NCI-H2107 (cell line): ENCODE data around the gene PLCH1.

ENCODE experiments used
- DNase-seq: peaks from one replicate; lab custom pipeline; 2025; lab: John Stamatoyannopoulos, UW

PLCH1 gene, protein sequence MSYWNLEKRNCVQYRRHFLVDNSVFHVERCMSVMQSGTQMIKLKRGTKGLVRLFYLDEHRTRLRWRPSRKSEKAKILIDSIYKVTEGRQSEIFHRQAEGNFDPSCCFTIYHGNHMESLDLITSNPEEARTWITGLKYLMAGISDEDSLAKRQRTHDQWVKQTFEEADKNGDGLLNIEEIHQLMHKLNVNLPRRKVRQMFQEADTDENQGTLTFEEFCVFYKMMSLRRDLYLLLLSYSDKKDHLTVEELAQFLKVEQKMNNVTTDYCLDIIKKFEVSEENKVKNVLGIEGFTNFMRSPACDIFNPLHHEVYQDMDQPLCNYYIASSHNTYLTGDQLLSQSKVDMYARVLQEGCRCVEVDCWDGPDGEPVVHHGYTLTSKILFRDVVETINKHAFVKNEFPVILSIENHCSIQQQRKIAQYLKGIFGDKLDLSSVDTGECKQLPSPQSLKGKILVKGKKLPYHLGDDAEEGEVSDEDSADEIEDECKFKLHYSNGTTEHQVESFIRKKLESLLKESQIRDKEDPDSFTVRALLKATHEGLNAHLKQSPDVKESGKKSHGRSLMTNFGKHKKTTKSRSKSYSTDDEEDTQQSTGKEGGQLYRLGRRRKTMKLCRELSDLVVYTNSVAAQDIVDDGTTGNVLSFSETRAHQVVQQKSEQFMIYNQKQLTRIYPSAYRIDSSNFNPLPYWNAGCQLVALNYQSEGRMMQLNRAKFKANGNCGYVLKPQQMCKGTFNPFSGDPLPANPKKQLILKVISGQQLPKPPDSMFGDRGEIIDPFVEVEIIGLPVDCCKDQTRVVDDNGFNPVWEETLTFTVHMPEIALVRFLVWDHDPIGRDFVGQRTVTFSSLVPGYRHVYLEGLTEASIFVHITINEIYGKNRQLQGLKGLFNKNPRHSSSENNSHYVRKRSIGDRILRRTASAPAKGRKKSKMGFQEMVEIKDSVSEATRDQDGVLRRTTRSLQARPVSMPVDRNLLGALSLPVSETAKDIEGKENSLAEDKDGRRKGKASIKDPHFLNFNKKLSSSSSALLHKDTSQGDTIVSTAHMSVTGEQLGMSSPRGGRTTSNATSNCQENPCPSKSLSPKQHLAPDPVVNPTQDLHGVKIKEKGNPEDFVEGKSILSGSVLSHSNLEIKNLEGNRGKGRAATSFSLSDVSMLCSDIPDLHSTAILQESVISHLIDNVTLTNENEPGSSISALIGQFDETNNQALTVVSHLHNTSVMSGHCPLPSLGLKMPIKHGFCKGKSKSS (N-terminal part only)

DNA sequence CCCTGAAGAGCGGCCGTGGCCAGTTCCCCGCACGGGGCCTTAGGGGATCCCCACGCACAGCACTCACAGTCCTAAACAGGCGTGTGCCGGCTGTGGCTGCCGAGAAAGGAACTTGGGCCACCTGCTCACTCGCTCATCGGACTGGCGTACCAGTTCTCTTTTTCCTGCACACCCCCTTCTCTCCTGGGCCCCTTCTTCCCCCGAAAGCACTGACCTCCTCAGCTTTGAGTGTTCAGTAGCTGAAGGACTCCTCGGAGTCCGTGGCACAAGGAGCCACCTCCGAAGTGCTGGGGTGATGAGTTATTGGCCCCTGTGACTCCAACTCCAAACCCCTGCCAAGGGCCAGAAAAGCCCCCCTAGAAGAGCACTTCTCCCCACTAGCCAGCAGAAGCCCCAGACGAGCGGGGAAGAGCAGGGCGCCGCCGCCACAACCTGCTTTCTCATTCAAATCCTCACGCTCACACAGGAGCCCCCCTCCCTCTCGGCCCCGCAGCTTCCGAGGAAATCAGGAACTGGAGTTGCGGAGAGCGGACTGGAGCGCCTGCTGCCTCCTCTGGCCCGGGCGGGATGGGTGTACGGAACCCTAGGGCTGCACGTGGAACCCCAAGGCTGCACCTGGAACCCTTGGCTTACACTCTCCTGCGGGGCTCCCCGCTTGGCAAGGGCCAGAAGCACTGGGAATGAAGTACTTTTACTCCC, at the start of gene PLCH1:
PLCH1 (minus strand) TSS at position 446 of the 699 bp plus-strand sequence. CDS start 40,847 bp downstream, outside the sequence.
- peak; percentile 77 for DNase-seq

DNA sequence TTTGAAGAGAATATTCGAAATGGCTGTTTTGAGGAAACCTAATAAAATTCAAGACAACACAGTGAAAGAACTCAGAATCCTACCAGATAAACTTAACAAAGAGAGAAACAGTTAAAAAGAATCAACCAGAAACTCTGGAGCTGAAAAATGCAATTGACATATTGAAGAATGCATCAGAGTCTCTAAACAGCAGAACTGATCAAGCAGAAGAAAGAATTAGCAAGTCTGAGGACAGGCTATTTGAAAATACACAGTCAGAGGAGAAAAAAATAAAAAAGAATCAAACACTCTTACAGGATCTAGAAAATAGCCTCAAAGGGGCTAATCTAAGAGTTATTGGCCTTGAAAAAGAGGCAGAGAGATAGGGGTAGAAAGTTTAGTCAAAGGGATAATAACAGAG, 47.7 kb upstream of the PLCH1 start:
- no peak for DNase-seq

- DNase-seq, result no peak
Observed at GRCh38 chr3:155791190-155791589, 46.3 kb upstream of the PLCH1 start.

DNA sequence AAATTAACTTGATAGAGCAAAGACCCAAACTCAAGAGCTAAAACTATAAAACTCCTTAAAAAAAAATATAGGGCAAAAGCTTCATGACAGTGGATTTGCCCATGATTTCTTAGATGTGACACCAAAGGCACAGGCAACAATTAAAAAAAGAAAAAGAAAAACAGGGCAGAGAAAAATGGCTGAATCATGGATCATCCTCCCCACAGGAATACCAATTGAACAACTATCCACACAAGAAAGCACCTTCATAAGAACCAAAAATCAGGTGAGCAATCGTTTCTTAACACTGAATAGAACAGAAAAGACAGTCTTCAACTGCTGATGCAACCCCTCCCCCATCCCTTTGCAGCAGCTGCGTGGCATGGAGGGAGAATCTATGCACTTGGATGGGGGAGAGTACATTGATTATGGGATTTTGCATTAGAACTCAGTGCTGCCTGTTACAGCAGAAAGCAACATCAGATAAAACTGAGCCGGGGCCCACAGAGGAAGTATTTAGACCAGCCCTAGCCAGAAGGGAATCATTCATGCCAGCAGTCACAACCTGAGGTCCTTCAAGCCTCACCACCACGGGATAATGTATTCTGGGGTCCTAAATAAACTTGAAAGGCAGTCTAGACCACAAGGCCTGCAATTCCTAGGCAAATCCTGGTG, 45.5 kb upstream of the PLCH1 start:
- DNase-seq, result no peak

DNA sequence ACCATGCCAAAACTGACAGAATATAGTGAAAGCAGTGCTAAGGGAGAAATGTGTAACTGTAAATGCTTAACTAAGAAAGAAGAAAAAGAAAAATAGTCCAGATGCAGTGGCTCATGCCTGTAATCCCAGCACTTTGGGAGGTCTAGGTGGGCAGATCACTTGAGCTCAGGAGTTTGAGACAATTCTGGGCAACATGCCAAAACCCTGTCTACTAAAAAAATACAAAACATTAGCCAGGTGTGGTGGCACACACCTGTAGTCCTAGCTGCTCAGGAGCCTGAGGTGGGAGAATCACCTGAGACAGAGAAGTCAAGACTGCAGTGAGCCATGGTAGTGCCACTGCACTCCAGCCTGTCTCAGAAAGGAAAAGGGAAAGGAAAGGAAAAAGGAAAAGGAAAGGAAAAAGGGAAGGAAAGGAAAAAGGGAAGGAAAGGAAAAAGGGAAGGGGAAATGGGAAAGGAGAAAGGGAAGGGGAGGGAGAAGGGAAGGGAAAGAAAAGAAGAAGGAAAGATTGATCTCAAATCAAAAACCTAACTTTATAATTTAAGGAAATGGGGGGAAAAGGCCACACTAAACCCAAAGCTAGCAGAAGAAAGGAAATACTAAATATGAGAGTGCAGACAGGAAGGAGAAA, 40.9 kb upstream of the PLCH1 start:
- DNase-seq, result no peak

GRCh38 chr3:155782390-155782953, 37.6 kb upstream of the PLCH1 start:
- DNase-seq, result no peak

- DNase-seq, result no peak
Observed at GRCh38 chr3:155780291-155780690, 35.4 kb upstream of the PLCH1 start.

GRCh38 chr3:155778462-155778861, 33.6 kb upstream of the PLCH1 start:
- DNase-seq, result no peak

GRCh38 chr3:155772801-155773200, 27.9 kb upstream of the PLCH1 start:
- DNase-seq, result no peak

GRCh38 chr3:155771126-155771525, 26.3 kb upstream of the PLCH1 start:
- no peak for DNase-seq

DNA sequence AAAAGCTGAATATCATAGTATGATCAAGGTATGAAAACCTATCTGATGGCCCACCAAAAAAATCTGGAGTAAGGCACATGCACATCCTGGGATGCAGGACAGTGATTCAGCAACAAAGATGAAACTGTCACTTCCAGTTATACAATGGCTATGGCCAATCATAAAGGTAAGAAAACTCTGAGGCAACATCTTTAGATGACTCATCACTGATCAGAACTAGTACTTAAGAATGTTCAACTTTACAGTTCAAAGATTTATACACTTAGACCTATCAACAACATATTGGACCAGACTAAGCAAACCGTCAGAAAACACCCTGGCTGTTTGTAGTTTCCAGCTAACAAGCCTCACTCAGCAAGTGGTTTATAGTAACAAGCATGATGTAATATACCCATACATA, 21.3 kb upstream of the PLCH1 start:
- DNase-seq, result no peak

DNA sequence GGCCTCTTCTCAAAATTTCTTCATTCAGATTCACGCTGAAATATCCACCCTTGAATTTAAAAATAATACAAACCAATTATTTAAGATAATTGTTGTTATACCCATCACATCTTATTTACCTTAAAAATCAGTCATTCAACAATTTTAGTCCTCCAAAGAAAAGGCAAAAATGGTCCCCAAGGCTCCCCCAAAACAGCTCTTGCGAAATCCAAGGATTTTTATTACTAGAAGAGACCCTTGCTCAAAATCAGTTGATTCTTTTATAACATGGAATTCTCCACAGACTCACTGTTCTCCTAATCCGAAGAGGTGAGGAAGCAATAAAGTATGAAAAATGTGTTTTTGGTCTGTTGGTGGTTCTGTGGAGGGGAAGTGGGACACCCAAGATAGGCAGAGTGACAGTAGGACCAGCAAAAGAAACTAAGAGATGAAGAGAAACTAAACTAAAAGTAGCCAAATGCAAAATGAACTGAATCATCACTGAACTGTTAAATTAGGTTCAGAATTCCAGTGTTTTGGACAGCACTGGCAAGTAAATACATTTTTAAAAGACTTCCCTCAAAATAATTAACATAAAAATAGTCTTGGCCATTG, 19.1 kb upstream of the PLCH1 start:
- no peak for DNase-seq

DNA sequence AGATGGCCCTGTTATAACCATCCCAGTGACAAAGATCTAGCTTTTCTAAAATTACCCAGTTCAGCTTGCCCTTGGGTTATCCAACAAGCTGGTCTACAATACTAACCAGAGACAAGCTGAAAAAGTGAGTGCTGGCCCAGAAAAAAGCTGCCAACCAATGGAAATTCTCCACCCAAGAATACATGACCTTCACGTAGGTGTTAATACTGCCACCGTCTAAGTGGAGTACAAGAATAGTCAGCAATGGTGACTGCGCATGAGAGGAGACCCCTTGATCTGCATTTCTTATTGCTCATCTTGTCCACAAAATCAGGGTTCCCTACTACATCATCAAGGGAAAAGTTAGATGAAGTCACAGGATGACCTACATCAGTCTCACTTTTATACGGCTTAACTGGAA, 15.8 kb upstream of the PLCH1 start:
- no peak for DNase-seq

DNA sequence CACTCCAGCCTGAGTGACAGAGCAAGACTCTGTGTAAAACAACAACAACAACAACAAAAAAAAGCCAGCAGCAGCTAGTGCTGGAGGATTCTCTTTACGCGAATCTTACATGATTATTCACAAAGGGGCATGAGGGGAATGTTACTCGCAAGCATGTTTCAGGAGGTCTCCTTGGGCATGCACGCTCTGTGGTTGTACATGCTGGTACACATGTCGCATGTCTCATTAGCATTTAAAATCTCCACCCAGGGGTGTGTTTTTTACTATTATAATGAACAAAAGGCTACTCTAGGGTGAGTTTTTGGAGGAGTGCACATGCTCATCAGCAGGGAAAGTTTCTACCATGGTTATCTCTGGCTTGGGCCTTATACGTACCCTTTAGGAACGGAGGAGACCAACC, 12.7 kb upstream of the PLCH1 start:
- DNase-seq, result no peak

DNA sequence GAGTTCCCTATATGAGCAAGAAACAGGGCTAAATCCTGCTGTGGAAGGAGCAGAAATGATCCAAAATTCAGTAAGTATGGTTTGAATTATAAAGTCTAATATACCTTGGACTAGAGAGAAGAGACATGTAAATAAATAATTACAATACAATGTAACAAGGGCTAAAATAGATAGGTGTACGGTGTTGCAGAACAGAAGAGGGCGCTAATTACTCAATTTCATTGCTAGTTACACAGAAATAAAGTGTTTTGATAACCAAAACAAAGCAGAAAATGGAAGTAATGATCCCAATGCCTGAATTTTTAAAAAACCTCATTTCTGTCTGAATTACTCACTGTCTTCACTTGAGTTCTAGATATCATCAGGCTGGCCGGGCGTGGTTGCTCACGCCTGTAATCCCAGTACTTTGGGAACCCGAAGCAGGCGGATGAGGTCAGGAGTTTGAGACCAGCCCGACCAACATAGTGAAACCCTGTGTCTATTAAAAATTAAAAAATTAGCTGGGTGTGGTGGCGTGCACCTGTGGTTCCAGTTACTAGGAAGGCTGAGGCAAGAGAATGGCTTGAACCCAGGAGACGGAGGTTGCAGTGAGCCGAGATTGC, 8.3 kb upstream of the PLCH1 start:
- no peak for DNase-seq

- DNase-seq, result no peak
Observed at GRCh38 chr3:155748611-155749365, 3.9 kb upstream of the PLCH1 start.

DNA sequence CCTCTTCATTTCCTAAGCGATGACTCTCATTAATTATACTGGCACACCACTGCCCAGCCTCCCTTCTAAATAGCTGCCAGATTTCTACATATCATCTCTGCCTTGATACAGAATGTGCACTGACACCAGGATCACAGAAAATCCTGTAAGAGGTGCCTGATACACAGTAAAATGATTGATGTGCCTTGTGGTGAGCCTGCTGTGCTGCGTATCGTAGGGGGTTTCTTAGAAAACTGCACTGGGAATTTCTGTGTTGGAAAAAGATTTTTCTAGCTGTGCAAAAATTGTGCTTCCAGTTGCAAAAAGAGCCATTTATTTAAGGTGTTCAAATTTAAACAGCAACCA, 3.0 kb upstream of the PLCH1 start:
- DNase-seq, result no peak

DNA sequence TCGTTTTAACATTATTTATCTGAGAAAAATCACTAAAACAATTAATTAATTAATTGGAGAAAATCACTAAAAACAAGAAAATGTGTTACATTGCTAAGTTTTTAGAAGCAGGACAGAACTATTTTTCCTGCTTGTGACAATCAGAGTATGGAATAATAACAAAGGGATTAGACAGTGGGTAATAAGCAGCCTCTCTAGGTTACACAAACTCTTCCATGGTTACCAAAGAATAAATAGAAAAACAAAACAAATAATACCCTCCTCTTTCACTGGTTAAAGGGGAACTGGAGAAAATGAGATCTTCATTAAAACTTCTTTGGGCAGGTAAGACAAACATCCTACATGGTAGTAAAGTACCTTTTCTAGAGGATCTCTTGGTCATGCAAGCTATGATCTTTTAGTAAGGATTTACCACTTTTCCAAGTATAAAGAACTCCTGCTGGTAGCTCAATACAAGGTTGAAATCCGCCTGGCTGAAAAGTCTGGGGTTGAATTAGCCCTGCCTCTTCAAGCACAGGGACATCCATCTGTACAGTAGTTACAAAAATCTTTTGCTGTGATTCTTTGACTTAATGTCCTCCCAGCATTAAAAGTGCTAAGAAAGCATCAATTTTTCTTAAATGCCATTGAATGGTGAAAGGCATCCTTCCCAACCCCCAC, 2.5 kb upstream of the PLCH1 start:
- DNase-seq, result no peak
